ENCODE measurements around the gene AMACR.

DNA sequence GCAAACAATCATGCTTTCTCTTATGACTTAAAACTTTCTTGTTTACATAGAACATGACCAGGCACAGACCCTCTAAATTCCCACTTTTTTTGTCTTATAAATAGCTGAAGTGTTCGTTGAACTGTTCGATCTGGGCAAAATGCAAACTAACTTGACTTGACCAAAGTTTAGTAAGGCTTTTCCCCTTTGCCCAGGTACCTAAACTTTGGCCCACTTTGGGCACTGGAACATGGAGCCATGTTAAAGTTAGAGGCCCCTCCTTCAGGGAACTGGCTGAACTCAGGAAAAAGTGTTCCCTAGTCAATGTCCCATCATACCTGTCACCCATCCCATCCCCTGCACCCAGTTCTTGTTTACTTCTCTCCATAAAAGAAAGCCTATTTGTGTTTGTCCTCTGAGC is 9.4 kb upstream of the AMACR start:
- TF ChIP-seq, protein P1, sequence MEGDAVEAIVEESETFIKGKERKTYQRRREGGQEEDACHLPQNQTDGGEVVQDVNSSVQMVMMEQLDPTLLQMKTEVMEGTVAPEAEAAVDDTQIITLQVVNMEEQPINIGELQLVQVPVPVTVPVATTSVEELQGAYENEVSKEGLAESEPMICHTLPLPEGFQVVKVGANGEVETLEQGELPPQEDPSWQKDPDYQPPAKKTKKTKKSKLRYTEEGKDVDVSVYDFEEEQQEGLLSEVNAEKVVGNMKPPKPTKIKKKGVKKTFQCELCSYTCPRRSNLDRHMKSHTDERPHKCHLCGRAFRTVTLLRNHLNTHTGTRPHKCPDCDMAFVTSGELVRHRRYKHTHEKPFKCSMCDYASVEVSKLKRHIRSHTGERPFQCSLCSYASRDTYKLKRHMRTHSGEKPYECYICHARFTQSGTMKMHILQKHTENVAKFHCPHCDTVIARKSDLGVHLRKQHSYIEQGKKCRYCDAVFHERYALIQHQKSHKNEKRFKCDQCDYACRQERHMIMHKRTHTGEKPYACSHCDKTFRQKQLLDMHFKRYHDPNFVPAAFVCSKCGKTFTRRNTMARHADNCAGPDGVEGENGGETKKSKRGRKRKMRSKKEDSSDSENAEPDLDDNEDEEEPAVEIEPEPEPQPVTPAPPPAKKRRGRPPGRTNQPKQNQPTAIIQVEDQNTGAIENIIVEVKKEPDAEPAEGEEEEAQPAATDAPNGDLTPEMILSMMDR (conservative IDR thresholded peaks at IDR 0.05; ENCODE audit: low read length): no peak
- TF ChIP-seq EZH2phosphoT487 (IDR thresholded peaks at IDR 0.05; ENCODE audit: borderline replicate concordance, low read depth, low read length): no peak

Measured in OCI-LY7 (cell line).